Endothelial cell of umbilical vein (primary cell): ENCODE measurements around the gene KRTAP5-1. TPM values are rescaled to one million over a fixed set of nuclear protein-coding genes. Genes with fewer than 3 reads are reported as not detected.

Experiments used
- BruUV-seq: library from RNA; stranded (reverse); fragments of 400-500 nt; replicated peaks from 2 replicates; lab custom pipeline; 2021; lab: Mats Ljungman, UMichigan
- CTCF ChIA-PET: fragments of 300-600, 350-600 bp; sonication (Branson Sonifier 250); formaldehyde crosslinking; loops from one replicate; lab custom pipeline; 2021; ENCODE audit warnings: antibody characterized with exemption, inconsistent platforms; lab: Charles Lee
- POLR2A ChIA-PET: fragments of 300-600, 350-600 bp; sonication (Branson Sonifier 250); formaldehyde crosslinking; loops from one replicate; lab custom pipeline; 2021; ENCODE audit warnings: antibody characterized with exemption, inconsistent platforms; lab: Charles Lee
- DNase-seq: peaks from one replicate; pipeline ENCODE4 v3.0.0-alpha.2; 2011; ENCODE audit warnings: low read depth, low spot score
- FAIRE-seq: peaks from 2 replicates; lab custom pipeline; 2011; peaks lifted over from hg19 to GRCh38; lab: Jason Lieb, UNC
- H2AFZ ChIP-seq: 2 replicates; pipeline ENCODE4 v1.6.0; 2012; ENCODE audit warnings: low read depth, low read length, control low read depth, inconsistent platforms
- H3K27ac ChIP-seq: 2 replicates; pipeline ENCODE4 v1.5.1; 2011; ENCODE audit warnings: low read depth, mild to moderate bottlenecking, control low read depth, low read length, moderate library complexity; ENCODE audit not compliant: insufficient read depth
- H3K27me3 ChIP-seq, 2 experiments: 2 replicates each; pipeline versions ENCODE4 v1.6.0 to v1.6.1; 2011; ENCODE audit warnings: low read length in 2 of 2, mixed read lengths in 1 of 2; ENCODE audit not compliant: control insufficient read depth in 2 of 2, insufficient read depth in 2 of 2
- H3K36me3 ChIP-seq, 2 experiments: 2 replicates in 1 of 2; 3 replicates in 1 of 2; pipeline ENCODE4 v1.5.1; 2011; ENCODE audit warnings: low read length in 2 of 2, mild to moderate bottlenecking in 1 of 2, moderate library complexity in 1 of 2; ENCODE audit not compliant: control insufficient read depth in 2 of 2, insufficient read depth in 2 of 2; ENCODE audit errors: extremely low read depth in 1 of 2
- H3K4me1 ChIP-seq: 3 replicates; pipeline ENCODE4 v1.5.1; 2011; ENCODE audit warnings: mild to moderate bottlenecking, low read length; ENCODE audit not compliant: control insufficient read depth, insufficient read depth; ENCODE audit errors: extremely low read depth
- H3K4me2 ChIP-seq: 2 replicates; pipeline ENCODE4 v1.6.1; 2011; ENCODE audit warnings: low read length, control low read depth, mixed read lengths; ENCODE audit not compliant: insufficient read depth
- H3K4me3 ChIP-seq, 3 experiments: fragments of 200-600 bp in 1 of 3; sonication (generic), shearing (Covaris generic) in 1 of 3; replicated peaks in 1 of 3; 2 replicates each; pipeline ENCODE4 v1.5.1; 2011 to 2016; ENCODE audit warnings: control low read depth in 3 of 3, low read length in 3 of 3, mild to moderate bottlenecking in 2 of 3, inconsistent platforms in 1 of 3, low read depth in 1 of 3, moderate library complexity in 1 of 3; ENCODE audit not compliant: insufficient read depth in 1 of 3
- H3K79me2 ChIP-seq: 2 replicates; pipeline ENCODE4 v1.6.0; 2012; ENCODE audit warnings: low read length, inconsistent platforms; ENCODE audit not compliant: control insufficient read depth, insufficient read depth
- H3K9ac ChIP-seq: replicated peaks from 2 replicates; pipeline ENCODE3; 2011; ENCODE audit warnings: low read length, control low read depth; ENCODE audit not compliant: insufficient read depth; ENCODE audit errors: extremely low read depth
- H3K9me1 ChIP-seq: replicated peaks from 3 replicates; pipeline ENCODE4 v1.6.0; 2011; ENCODE audit warnings: mild to moderate bottlenecking, low read length; ENCODE audit not compliant: control insufficient read depth, insufficient read depth; ENCODE audit errors: extremely low read depth
- H3K9me3 ChIP-seq: replicated peaks from 2 replicates; pipeline ENCODE4 v1.5.1; 2012; ENCODE audit warnings: low read length, inconsistent platforms; ENCODE audit not compliant: control insufficient read depth, insufficient read depth
- H4K20me1 ChIP-seq: replicated peaks from 2 replicates; pipeline ENCODE3; 2011; ENCODE audit warnings: mild to moderate bottlenecking, low read length; ENCODE audit not compliant: control insufficient read depth, insufficient read depth; ENCODE audit errors: extremely low read depth
- EZH2 ChIP-seq: IDR thresholded peaks from 2 replicates; pipeline ENCODE4 v1.6.1; 2012; ENCODE audit warnings: borderline replicate concordance, low read depth, mild to moderate bottlenecking, moderate library complexity, low read length, inconsistent platforms; ENCODE audit not compliant: severe bottlenecking
- FOS ChIP-seq: IDR thresholded peaks from 2 replicates; pipeline ENCODE4 v1.6.1; 2011; ENCODE audit warnings: mild to moderate bottlenecking, low read length, moderate library complexity, borderline replicate concordance; ENCODE audit not compliant: insufficient read depth
- GATA2 ChIP-seq: IDR thresholded peaks from 2 replicates; pipeline ENCODE4 v1.7.0; 2011; ENCODE audit warnings: low read depth, mild to moderate bottlenecking, moderate library complexity, mixed read lengths, low read length; ENCODE audit not compliant: insufficient read length, insufficient read depth
- JUN ChIP-seq: IDR thresholded peaks from 2 replicates; pipeline ENCODE4 v1.6.1; 2011; ENCODE audit warnings: borderline replicate concordance, low read depth; ENCODE audit not compliant: insufficient read length, insufficient read depth
- MYC ChIP-seq: IDR thresholded peaks from one replicate; pipeline ENCODE4 v1.6.1; 2011; ENCODE audit warnings: mild to moderate bottlenecking, low read depth, low read length
- POLR2A ChIP-seq: IDR thresholded peaks from 2 replicates; pipeline ENCODE4 v1.6.1; 2012; ENCODE audit warnings: low read depth, mild to moderate bottlenecking, control low read depth, low read length
- POLR2AphosphoS5 ChIP-seq: IDR thresholded peaks from 2 replicates; pipeline ENCODE4 v1.6.1; 2012; ENCODE audit warnings: low read depth, mild to moderate bottlenecking, control low read depth, low read length, moderate library complexity; ENCODE audit not compliant: insufficient read depth
- dilution Hi-C: fragments of 300-500 bp; cut with MboI; formaldehyde crosslinking; loops from one replicate; pipeline ENCODE4 v1.15.0; 2019; ENCODE audit warnings: low sequenced_read_pairs; ENCODE audit not compliant: extremely low pct_ligation_motif_present
- intact Hi-C: fragments of 100-400 bp; cut with micrococcal nuclease; formaldehyde crosslinking; loops from one replicate; pipeline ENCODE4 v1.10.0; 2022
- polyA plus RNA-seq, 4 experiments: library from polyadenylated mRNA; depleted of rRNA in 3 of 4; stranded (reverse) in 3 of 4; unstranded in 1 of 4; fragments of >200 nt; gene quantifications; 2 replicates each; pipeline versions ENCODE4 v1.2.1 to v1.2.3, GENCODE V29; 2011 to 2012; ENCODE audit warnings: missing spikeins in 1 of 4
- total RNA-seq: library from RNA; stranded (reverse); gene quantifications from 2 replicates; pipeline ENCODE4 v1.2.3, GENCODE V29; 2021
- TF ChIP-seq, protein P1 (sequence below): IDR thresholded peaks from 2 replicates; pipeline ENCODE4 v1.6.1; 2011; ENCODE audit not compliant: insufficient read depth, insufficient read length
- TF ChIP-seq, protein P2 (sequence below), 2 donors: IDR thresholded peaks; 1 replicate in 1 of 2; 2 replicates in 1 of 2; pipeline ENCODE4 v1.5.1; 2011; ENCODE audit warnings: low read length in 2 of 2, mild to moderate bottlenecking in 2 of 2, moderate library complexity in 2 of 2, control low read depth in 1 of 2, inconsistent platforms in 1 of 2, low read depth in 1 of 2; ENCODE audit not compliant: insufficient read depth in 1 of 2; ENCODE audit errors: extremely low read depth in 1 of 2

Gene KRTAP5-1
- total and polyA plus RNA-seq, 2 donors (not counting 3 experiments of a cell fraction or from before 2014, with no cell fraction given), result not detected

DNA sequence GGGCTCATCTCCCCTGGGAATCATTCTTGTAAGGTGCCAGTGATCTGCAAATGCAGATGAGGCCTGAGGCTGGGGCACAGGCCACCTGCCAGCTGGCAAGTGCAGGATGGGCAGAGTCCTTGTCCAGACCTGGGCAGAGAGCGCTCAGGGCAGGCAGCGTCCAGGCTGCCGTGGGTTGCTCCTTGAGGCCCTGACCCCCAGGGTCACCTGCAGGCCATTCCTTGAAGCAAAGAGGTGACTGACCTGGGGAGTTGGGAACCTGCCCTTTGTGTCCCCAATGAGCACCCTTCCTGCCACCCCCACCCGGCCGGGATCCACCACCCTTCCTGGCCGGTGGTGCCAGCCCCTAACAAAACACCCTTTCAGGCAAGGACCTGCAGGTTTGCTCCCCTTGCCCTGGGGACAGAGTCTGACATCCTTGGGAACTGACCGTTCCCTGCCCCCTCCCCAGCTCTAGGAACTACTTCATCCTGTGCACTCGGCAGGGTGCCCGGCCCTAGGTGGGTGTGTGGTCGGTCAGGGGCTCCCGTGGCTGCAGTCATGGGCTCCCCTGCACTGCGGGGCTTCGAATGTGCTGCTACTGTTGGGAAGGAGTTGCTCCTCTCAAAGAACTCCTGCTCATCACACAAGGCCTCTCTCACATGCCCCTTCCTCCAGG lies 41.3 kb downstream of the KRTAP5-1 start:
- Histone ChIP-seq H3K36me3 (no peaks in the 10 kb centered on the region), H3K79me2 (no peaks in the 10 kb centered on the region), H4K20me1 (no peaks in the 10 kb centered on the region), H3K27ac (no peak overlapping the region), H3K4me1 (peaks cover 2% of the 10 kb centered on the region), H3K4me2 (no peak overlapping the region), H3K9ac (no peak overlapping the region), H3K27me3 (peaks cover 13 to 27% of the 10 kb centered on the region in 2 experiments), H3K4me3 (no peak overlapping the region), H2AFZ (no peak overlapping the region), H3K9me3 (no peaks in the 10 kb centered on the region), H3K9me1 (no peaks in the 10 kb centered on the region)
- TF ChIP-seq, protein P1, sequence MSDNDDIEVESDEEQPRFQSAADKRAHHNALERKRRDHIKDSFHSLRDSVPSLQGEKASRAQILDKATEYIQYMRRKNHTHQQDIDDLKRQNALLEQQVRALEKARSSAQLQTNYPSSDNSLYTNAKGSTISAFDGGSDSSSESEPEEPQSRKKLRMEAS, result no peak
- TF ChIP-seq MYC (no peak), FOS (no peak), JUN (no peak), POLR2AphosphoS5 (no peak), POLR2A (no peak), GATA2 (no peak), EZH2 (no peak)
- TF ChIP-seq, protein P2, sequence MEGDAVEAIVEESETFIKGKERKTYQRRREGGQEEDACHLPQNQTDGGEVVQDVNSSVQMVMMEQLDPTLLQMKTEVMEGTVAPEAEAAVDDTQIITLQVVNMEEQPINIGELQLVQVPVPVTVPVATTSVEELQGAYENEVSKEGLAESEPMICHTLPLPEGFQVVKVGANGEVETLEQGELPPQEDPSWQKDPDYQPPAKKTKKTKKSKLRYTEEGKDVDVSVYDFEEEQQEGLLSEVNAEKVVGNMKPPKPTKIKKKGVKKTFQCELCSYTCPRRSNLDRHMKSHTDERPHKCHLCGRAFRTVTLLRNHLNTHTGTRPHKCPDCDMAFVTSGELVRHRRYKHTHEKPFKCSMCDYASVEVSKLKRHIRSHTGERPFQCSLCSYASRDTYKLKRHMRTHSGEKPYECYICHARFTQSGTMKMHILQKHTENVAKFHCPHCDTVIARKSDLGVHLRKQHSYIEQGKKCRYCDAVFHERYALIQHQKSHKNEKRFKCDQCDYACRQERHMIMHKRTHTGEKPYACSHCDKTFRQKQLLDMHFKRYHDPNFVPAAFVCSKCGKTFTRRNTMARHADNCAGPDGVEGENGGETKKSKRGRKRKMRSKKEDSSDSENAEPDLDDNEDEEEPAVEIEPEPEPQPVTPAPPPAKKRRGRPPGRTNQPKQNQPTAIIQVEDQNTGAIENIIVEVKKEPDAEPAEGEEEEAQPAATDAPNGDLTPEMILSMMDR (IDR thresholded peaks at IDR 0.05; ENCODE audit: extremely low read depth in 1 of 2, insufficient read depth in 1 of 2, low read depth in 1 of 2, low read length in 2 of 2), result no peak
- no TSS peak for BruUV-seq
- DNase-seq (no peak), FAIRE-seq (no peak)
- ChIA-PET POLR2A (no interaction called here), CTCF (interaction anchor here (9.8 kb wide), 1 partner anchor 33 kb away, joined by 313 read pairs; no protein-coding TSS in a partner anchor)
- intact Hi-C loops (no loop called here), dilution Hi-C loops (no loop called here)
